ENCODE results near the gene METTL23.
"Not testable (repeated sequence)": the region's sequence is repeated elsewhere in the genome, so short reads cannot be mapped to it uniquely, and the experiment has no call there.

METTL23 gene

GRCh38 chr17:76714336-76714735 is 12.3 kb upstream of the METTL23 start:
- DNase-seq, result no peak

GRCh38 chr17:76714822-76715495 is 11.7 kb upstream of the METTL23 start:
- peak; percentile 40 to 93 for DNase-seq

GRCh38 chr17:76715496-76715830 is 11.2 kb upstream of the METTL23 start:
- no peak for DNase-seq

GRCh38 chr17:76716146-76716838 is 10.3 kb upstream of the METTL23 start:
- peak; percentile 87 to 89 for DNase-seq

GRCh38 chr17:76716839-76717215 is 9.8 kb upstream of the METTL23 start:
- no peak for DNase-seq

GRCh38 chr17:76718516-76718915 is 8.1 kb upstream of the METTL23 start:
- no peak for DNase-seq

- DNase-seq, result no peak
Observed at GRCh38 chr17:76720211-76720610, 6.4 kb upstream of the METTL23 start.

- no peak for DNase-seq
Observed at GRCh38 chr17:76720941-76721340, 5.7 kb upstream of the METTL23 start.

GRCh38 chr17:76721463-76721862 is 5.2 kb upstream of the METTL23 start:
- no peak for DNase-seq

- no peak for DNase-seq
Observed at GRCh38 chr17:76722279-76722678, 4.4 kb upstream of the METTL23 start.

GRCh38 chr17:76722977-76723376 is 3.7 kb upstream of the METTL23 start:
- DNase-seq, result not testable (repeated sequence)

- DNase-seq, result no peak
Observed at GRCh38 chr17:76723812-76724211, 2.8 kb upstream of the METTL23 start.

GRCh38 chr17:76725580-76726230 is 934 bp upstream of the METTL23 start:
- peak; percentile 61 to 73 for DNase-seq

- peak; percentile 94 for DNase-seq
Observed at GRCh38 chr17:76726231-76726775, 336 bp upstream of the METTL23 start, which contains the start of gene JMJD6. Gene JMJD6, minus strand, starts transcription at chr17:76726606. Its CDS starts 131 bp downstream, at chr17:76726475.

GRCh38 chr17:76727745-76728456 is 1.3 kb downstream of the METTL23 start:
- DNase-seq, result peak; percentile 44 to 69

GRCh38 chr17:76731800-76732733 is 5.4 kb downstream of the METTL23 start:
- DNase-seq, result not testable (repeated sequence)

- DNase-seq, result no peak
Observed at GRCh38 chr17:76732734-76733617, 6.3 kb downstream of the METTL23 start.

GRCh38 chr17:76733618-76733957 is 6.9 kb downstream of the METTL23 start:
- DNase-seq, result no peak

- DNase-seq, result peak in 1 of 2 donors; percentile 44
Observed at GRCh38 chr17:76734080-76734840, 7.6 kb downstream of the METTL23 start.

GRCh38 chr17:76735006-76735405 is 8.4 kb downstream of the METTL23 start:
- peak in 1 of 2 donors; percentile 25 for DNase-seq
